Caco-2 (cell line): ENCODE results near the gene ANK3. TPM values are rescaled to one million over a fixed set of nuclear protein-coding genes. Genes with fewer than 3 reads are reported as not detected.

Experiments used
- BruUV-seq: library from RNA; stranded (reverse); fragments of 400-500 nt; replicated peaks from 2 replicates; lab custom pipeline; 2021; lab: Mats Ljungman, UMichigan
- CTCF ChIA-PET: fragments of 300-600 bp; sonication (Branson Sonifier 250); formaldehyde crosslinking; loops from one replicate; lab custom pipeline; 2022; ENCODE audit warnings: antibody characterized with exemption; lab: Charles Lee
- POLR2A ChIA-PET: fragments of 300-600 bp; sonication (Branson Sonifier 250); formaldehyde crosslinking; loops from one replicate; lab custom pipeline; 2022; ENCODE audit warnings: antibody characterized with exemption; lab: Charles Lee
- DNase-seq, 2 experiments: peaks; one replicate each; pipeline versions ENCODE4 v3.0.0 to v3.0.0-alpha.2; 2020 to 2022
- H3K27me3 ChIP-seq: replicated peaks from 2 replicates; pipeline ENCODE4 v1.6.0; 2011; ENCODE audit warnings: low read length; ENCODE audit not compliant: control insufficient read depth, insufficient read depth
- H3K36me3 ChIP-seq: 2 replicates; pipeline ENCODE4 v1.5.1; 2011; ENCODE audit warnings: low read length; ENCODE audit not compliant: control insufficient read depth, insufficient read depth
- H3K4me1 ChIP-seq: fragments of 250-450 bp; sonication (Bioruptor Pico); 2 replicates; pipeline ENCODE4 v1.5.1; 2020; ENCODE audit warnings: mild to moderate bottlenecking
- H3K4me3 ChIP-seq: 2 replicates; pipeline ENCODE4 v1.5.1; 2011; ENCODE audit warnings: low read depth, mild to moderate bottlenecking, control low read depth, low read length
- H3K9me3 ChIP-seq: fragments of 250-450 bp; sonication (Bioruptor Pico); 2 replicates; pipeline ENCODE4 v1.5.1; 2020; ENCODE audit warnings: mild to moderate bottlenecking, moderate library complexity
- H3K27ac Mint-ChIP-seq: one replicate; pipeline ENCODE4 v1.8.0; 2022; ENCODE audit warnings: mixed read lengths; ENCODE audit not compliant: unreplicated experiment
- H3K27me3 Mint-ChIP-seq: one replicate; pipeline ENCODE4 v1.8.0; 2022; ENCODE audit warnings: mixed read lengths; ENCODE audit not compliant: insufficient read depth, unreplicated experiment
- H3K36me3 Mint-ChIP-seq: one replicate; pipeline ENCODE4 v1.8.0; 2022; ENCODE audit warnings: mild to moderate bottlenecking, mixed read lengths; ENCODE audit not compliant: insufficient read depth, unreplicated experiment
- H3K4me1 Mint-ChIP-seq: one replicate; pipeline ENCODE4 v1.8.0; 2022; ENCODE audit warnings: low read depth, mixed read lengths; ENCODE audit not compliant: unreplicated experiment
- H3K4me3 Mint-ChIP-seq: one replicate; pipeline ENCODE4 v1.8.0; 2022; ENCODE audit warnings: mild to moderate bottlenecking, moderate library complexity, mixed read lengths; ENCODE audit not compliant: unreplicated experiment
- H3K9me3 Mint-ChIP-seq: one replicate; pipeline ENCODE4 v1.8.0; 2022; ENCODE audit warnings: mixed read lengths; ENCODE audit not compliant: unreplicated experiment
- intact Hi-C: fragments of 100-400 bp; cut with micrococcal nuclease; formaldehyde crosslinking; loops from one replicate; pipeline ENCODE4 v1.10.0; 2022; ENCODE audit not compliant: unreplicated experiment
- total RNA-seq: library from RNA; stranded (reverse); gene quantifications from 2 replicates; pipeline ENCODE4 v1.2.3, GENCODE V29; 2022
- TF ChIP-seq, protein P1 (sequence below), 2 experiments: fragments of 200-600 bp in 1 of 2; IDR thresholded peaks; 1 replicate in 1 of 2; 2 replicates in 1 of 2; pipeline versions ENCODE4 v1.5.1 to v1.8.0; 2011 to 2022; ENCODE audit warnings: antibody characterized with exemption in 1 of 2, control low read depth in 1 of 2, inconsistent platforms in 1 of 2, low read depth in 1 of 2, low read length in 1 of 2, mild to moderate bottlenecking in 1 of 2, moderate library complexity in 1 of 2; ENCODE audit not compliant: insufficient read depth in 1 of 2, severe bottlenecking in 1 of 2, unreplicated experiment in 1 of 2

ANK3 gene
- total RNA-seq, 1 experiment from 2014 or later: 46.7 TPM

DNA sequence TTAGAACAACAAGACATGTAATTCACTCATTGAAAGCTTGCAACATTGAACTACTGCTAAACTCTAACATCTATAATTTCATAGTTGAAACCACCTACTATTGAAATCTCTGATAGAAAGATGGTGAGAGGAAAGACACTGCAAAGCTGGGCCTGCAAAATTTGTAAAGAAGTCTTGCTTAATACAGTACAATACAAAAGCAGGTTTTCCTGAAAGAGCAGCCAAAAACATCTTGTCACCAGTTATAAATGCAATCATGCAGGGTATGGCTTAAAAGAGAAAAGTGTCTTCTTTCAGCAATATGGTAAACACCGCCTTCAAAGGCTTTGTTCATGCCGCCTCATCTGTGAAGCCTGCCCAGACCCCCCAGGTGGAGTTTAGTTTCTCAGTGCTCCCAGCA is 109.2 kb downstream of the ANK3 start:
- H3K4me1 ChIP-seq: peaks cover 42% of the 10 kb centered on the region
- TF ChIP-seq, protein P1, sequence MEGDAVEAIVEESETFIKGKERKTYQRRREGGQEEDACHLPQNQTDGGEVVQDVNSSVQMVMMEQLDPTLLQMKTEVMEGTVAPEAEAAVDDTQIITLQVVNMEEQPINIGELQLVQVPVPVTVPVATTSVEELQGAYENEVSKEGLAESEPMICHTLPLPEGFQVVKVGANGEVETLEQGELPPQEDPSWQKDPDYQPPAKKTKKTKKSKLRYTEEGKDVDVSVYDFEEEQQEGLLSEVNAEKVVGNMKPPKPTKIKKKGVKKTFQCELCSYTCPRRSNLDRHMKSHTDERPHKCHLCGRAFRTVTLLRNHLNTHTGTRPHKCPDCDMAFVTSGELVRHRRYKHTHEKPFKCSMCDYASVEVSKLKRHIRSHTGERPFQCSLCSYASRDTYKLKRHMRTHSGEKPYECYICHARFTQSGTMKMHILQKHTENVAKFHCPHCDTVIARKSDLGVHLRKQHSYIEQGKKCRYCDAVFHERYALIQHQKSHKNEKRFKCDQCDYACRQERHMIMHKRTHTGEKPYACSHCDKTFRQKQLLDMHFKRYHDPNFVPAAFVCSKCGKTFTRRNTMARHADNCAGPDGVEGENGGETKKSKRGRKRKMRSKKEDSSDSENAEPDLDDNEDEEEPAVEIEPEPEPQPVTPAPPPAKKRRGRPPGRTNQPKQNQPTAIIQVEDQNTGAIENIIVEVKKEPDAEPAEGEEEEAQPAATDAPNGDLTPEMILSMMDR (IDR thresholded peaks at IDR 0.05; ENCODE audit: insufficient read depth in 1 of 2, low read depth in 1 of 2, low read length in 1 of 2, severe bottlenecking in 1 of 2, unreplicated experiment in 1 of 2): no peak
- Mint-ChIP-seq H3K27me3 (no peaks in the 10 kb centered on the region), H3K4me1 (peaks cover 33% of the 10 kb centered on the region), H3K36me3 (no peaks in the 10 kb centered on the region), H3K4me3 (no peak overlapping the region), H3K27ac (no peak overlapping the region), H3K9me3 (no peaks in the 10 kb centered on the region)
- intact Hi-C loops: loop anchor here (5.0 kb wide), 1 partner anchor 43 kb away; no protein-coding TSS in a partner anchor
- DNase-seq: no peak
- BruUV-seq: no TSS peak
- CTCF ChIA-PET: no interaction called here
- POLR2A ChIA-PET: no interaction called here
- no peaks in the 10 kb centered on the region for H3K9me3 ChIP-seq
- no peaks in the 10 kb centered on the region for H3K27me3 ChIP-seq
- H3K4me3 ChIP-seq: no peak overlapping the region
- H3K36me3 ChIP-seq: no peaks in the 10 kb centered on the region

DNA sequence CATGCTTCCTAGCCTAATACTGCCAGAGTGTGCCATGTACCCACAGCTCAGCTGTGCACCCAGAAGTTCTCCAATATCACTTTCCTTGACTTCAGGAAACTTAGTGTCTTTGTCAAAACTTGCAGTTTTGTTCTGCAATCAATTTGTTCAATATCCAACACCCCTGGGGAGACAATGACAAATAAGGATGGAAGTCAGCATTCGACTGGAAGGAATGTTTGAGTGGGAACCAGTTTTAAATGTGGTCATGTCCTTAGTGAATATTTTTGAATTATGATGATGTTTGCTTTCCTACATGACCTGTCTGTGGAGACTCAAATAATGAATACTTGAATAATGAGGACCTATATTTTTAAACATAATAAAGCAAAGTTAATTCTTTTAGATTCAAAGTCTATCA is 112.0 kb downstream of the ANK3 start:
- intact Hi-C loops: no loop called here
- Histone ChIP-seq H3K9me3 (no peaks in the 10 kb centered on the region), H3K4me3 (no peak overlapping the region), H3K27me3 (no peaks in the 10 kb centered on the region), H3K4me1 (peaks cover 25% of the 10 kb centered on the region), H3K36me3 (no peaks in the 10 kb centered on the region)
- Mint-ChIP-seq H3K36me3 (no peaks in the 10 kb centered on the region), H3K4me1 (peaks cover 19% of the 10 kb centered on the region), H3K27me3 (no peaks in the 10 kb centered on the region), H3K9me3 (peaks cover 6% of the 10 kb centered on the region), H3K4me3 (no peak overlapping the region), H3K27ac (no peak overlapping the region)
- TF ChIP-seq, protein P1 (IDR thresholded peaks at IDR 0.05; ENCODE audit: insufficient read depth in 1 of 2, low read depth in 1 of 2, low read length in 1 of 2, severe bottlenecking in 1 of 2, unreplicated experiment in 1 of 2): no peak
- no peak for DNase-seq
- BruUV-seq: no TSS peak
- ChIA-PET CTCF (no interaction called here), POLR2A (no interaction called here)

DNA sequence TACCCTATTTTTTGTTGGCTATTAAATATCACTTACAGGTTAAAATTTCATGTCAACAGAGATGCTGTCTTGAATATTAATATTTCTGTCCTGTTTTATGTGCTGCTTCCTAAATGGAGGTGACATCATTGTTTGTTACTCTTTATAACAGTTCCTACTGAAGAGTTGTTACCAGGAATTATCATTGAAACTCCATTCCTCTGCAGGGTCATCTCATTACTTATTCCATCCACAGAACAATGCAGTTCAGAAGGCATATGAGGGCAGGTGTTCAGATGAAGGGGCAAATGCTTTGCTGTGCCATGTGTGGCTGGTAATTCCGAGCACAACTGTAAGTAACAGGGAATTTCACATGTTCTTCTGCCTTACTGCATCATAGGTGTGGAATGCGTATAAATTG is 113.4 kb downstream of the ANK3 start:
- H3K9me3 ChIP-seq: no peaks in the 10 kb centered on the region
- BruUV-seq: no TSS peak
- H3K27me3 ChIP-seq: no peaks in the 10 kb centered on the region
- Mint-ChIP-seq H3K4me1 (peaks cover 6% of the 10 kb centered on the region), H3K36me3 (no peaks in the 10 kb centered on the region), H3K27me3 (no peaks in the 10 kb centered on the region), H3K9me3 (peaks cover 6% of the 10 kb centered on the region), H3K4me3 (no peak overlapping the region), H3K27ac (no peak overlapping the region)
- H3K4me1 ChIP-seq: peaks cover 10% of the 10 kb centered on the region
- no peak overlapping the region for H3K4me3 ChIP-seq
- CTCF ChIA-PET: no interaction called here
- TF ChIP-seq, protein P1 (IDR thresholded peaks at IDR 0.05; ENCODE audit: insufficient read depth in 1 of 2, low read depth in 1 of 2, low read length in 1 of 2, severe bottlenecking in 1 of 2, unreplicated experiment in 1 of 2): no peak
- POLR2A ChIA-PET: no interaction called here
- no peaks in the 10 kb centered on the region for H3K36me3 ChIP-seq
- no peak for DNase-seq
- intact Hi-C loops: no loop called here
